HCT116 (cell line): ENCODE data around the gene ECM1. TPM values are rescaled to one million over a fixed set of nuclear protein-coding genes. Genes with fewer than 3 reads are reported as not detected.

ENCODE experiments used
- ATAC-seq: fragments of 200-7000 bp; cut with Tn5 transposase; 2 replicates; pipeline ENCODE4 v1.9.1; 2020; ENCODE audit warnings: mild to moderate bottlenecking, moderate library complexity
- BruUV-seq: library from RNA; stranded (reverse); fragments of 400-500 nt; replicated peaks from 2 replicates; lab custom pipeline; 2021; lab: Mats Ljungman, UMichigan
- CTCF ChIA-PET: fragments of 300-600 bp; sonication (Branson Sonifier 250); formaldehyde crosslinking; loops from one replicate; lab custom pipeline; 2021; ENCODE audit warnings: antibody characterized with exemption; lab: Charles Lee
- POLR2A ChIA-PET: fragments of 300-600, 350-600 bp; sonication (Branson Sonifier 250); formaldehyde crosslinking; loops from one replicate; lab custom pipeline; 2021; ENCODE audit warnings: antibody characterized with exemption; lab: Charles Lee
- RAD21 ChIA-PET, 2 experiments: fragments of 300-600 bp; sonication (Branson Sonifier 250); formaldehyde crosslinking; loops; one replicate each; lab custom pipeline; 2023; ENCODE audit warnings: low total read pairs in 2 of 2; ENCODE audit not compliant: uncharacterized antibody in 2 of 2, unreplicated experiment in 2 of 2, low non-redundant PET in 1 of 2; lab: Charles Lee
- DNase-seq: peaks from one replicate; pipeline ENCODE4 v3.0.0-alpha.2; 2010; ENCODE audit warnings: low read depth, low spot score
- H2AFZ ChIP-seq: fragments of 200-600 bp; shearing (Covaris generic), sonication (generic); 2 replicates; pipeline ENCODE4 v1.6.1; 2017; ENCODE audit warnings: low read depth, mixed run types, mixed read lengths, antibody characterized with exemption, low read length; ENCODE audit not compliant: poor library complexity, severe bottlenecking
- H3K27ac ChIP-seq: 2 replicates; pipeline ENCODE4 v1.5.1; 2012; ENCODE audit warnings: low read depth, low read length
- H3K27me3 ChIP-seq: fragments of 200-600 bp; sonication (generic); 2 replicates; pipeline ENCODE4 v1.6.1; 2016; ENCODE audit warnings: mixed run types, low read length, mixed read lengths; ENCODE audit not compliant: insufficient read depth
- H3K36me3 ChIP-seq, 2 experiments: fragments of 200-500 bp in 1 of 2; fragments of 200-600 bp in 1 of 2; sonication (Bioruptor generic) in 1 of 2; sonication (generic) in 1 of 2; 2 replicates each; pipeline versions ENCODE4 v1.5.1 to v1.6.1; 2014 to 2016; ENCODE audit warnings: low read length in 2 of 2, inconsistent platforms in 1 of 2, mixed read lengths in 1 of 2, mixed run types in 1 of 2; ENCODE audit not compliant: insufficient read depth in 2 of 2, control insufficient read depth in 1 of 2
- H3K4me1 ChIP-seq, 2 experiments: fragments of 200-600 bp in 1 of 2; sonication (generic) in 1 of 2; 2 replicates each; pipeline versions ENCODE4 v1.5.1 to v1.6.1; 2012 to 2017; ENCODE audit warnings: low read length in 2 of 2, inconsistent platforms in 1 of 2, mild to moderate bottlenecking in 1 of 2, mixed read lengths in 1 of 2, mixed run types in 1 of 2, moderate library complexity in 1 of 2; ENCODE audit not compliant: insufficient read depth in 2 of 2, control insufficient read depth in 1 of 2
- H3K4me2 ChIP-seq: fragments of 200-600 bp; sonication (generic); 2 replicates; pipeline ENCODE4 v1.6.1; 2017; ENCODE audit warnings: mixed run types, low read length, mixed read lengths
- H3K4me3 ChIP-seq, 2 experiments: fragments of 200-600 bp in 1 of 2; sonication (generic) in 1 of 2; replicated peaks in 1 of 2; 2 replicates each; pipeline ENCODE4 v1.5.1; 2011 to 2016; ENCODE audit warnings: low read length in 2 of 2, control low read depth in 1 of 2, low read depth in 1 of 2, mild to moderate bottlenecking in 1 of 2, mixed read lengths in 1 of 2, mixed run types in 1 of 2
- H3K79me2 ChIP-seq: fragments of 200-600 bp; sonication (generic); 2 replicates; pipeline ENCODE4 v1.6.1; 2017; ENCODE audit warnings: mild to moderate bottlenecking, mixed run types, low read length, moderate library complexity, mixed read lengths; ENCODE audit not compliant: insufficient read depth
- H3K9ac ChIP-seq: fragments of 200-600 bp; sonication (generic); 2 replicates; pipeline ENCODE4 v1.6.1; 2016; ENCODE audit warnings: low read length, mixed read lengths
- H3K9me2 ChIP-seq: fragments of 200-600 bp; sonication (generic), shearing (Covaris generic); 2 replicates; pipeline ENCODE4 v1.6.1; 2017; ENCODE audit warnings: mixed run types, mild to moderate bottlenecking, moderate library complexity; ENCODE audit not compliant: insufficient read depth
- H3K9me3 ChIP-seq, 2 experiments: fragments of 200-500 bp in 1 of 2; fragments of 200-600 bp in 1 of 2; sonication (Bioruptor generic) in 1 of 2; sonication (generic) in 1 of 2; 2 replicates each; pipeline ENCODE4 v1.6.1; 2014 to 2017; ENCODE audit warnings: low read length in 2 of 2, mixed read lengths in 2 of 2, inconsistent platforms in 1 of 2, low read depth in 1 of 2, mild to moderate bottlenecking in 1 of 2, mixed run types in 1 of 2, moderate library complexity in 1 of 2; ENCODE audit not compliant: control insufficient read depth in 1 of 2, insufficient read depth in 1 of 2
- H4K20me1 ChIP-seq: fragments of 200-600 bp; sonication (generic), shearing (Covaris generic); 2 replicates; pipeline ENCODE4 v1.6.1; 2017; ENCODE audit warnings: mixed run types, mild to moderate bottlenecking, moderate library complexity; ENCODE audit not compliant: insufficient read depth
- CBX3 ChIP-seq: IDR thresholded peaks from 2 replicates; pipeline ENCODE4 v1.6.1; 2012; ENCODE audit warnings: low read depth
- CEBPB ChIP-seq: IDR thresholded peaks from 2 replicates; pipeline ENCODE4 v1.6.1; 2012; ENCODE audit warnings: low read depth
- CTCF ChIP-seq, 3 experiments: fragments of 200-600 bp in 1 of 3; sonication (generic) in 1 of 3; IDR thresholded peaks in 2 of 3; conservative IDR thresholded peaks in 1 of 3; 2 replicates each; pipeline ENCODE4 v1.5.1; 2012 to 2017; ENCODE audit warnings: low read depth in 2 of 3, low read length in 2 of 3, antibody characterized with exemption in 1 of 3, borderline replicate concordance in 1 of 3, control low read depth in 1 of 3, mild to moderate bottlenecking in 1 of 3, mixed read lengths in 1 of 3, mixed run types in 1 of 3, moderate library complexity in 1 of 3; ENCODE audit not compliant: insufficient read depth in 1 of 3
- EGR1 ChIP-seq: IDR thresholded peaks from 2 replicates; pipeline ENCODE4 v1.6.1; 2012; ENCODE audit warnings: low read depth
- ELF1 ChIP-seq: IDR thresholded peaks from 2 replicates; pipeline ENCODE4 v1.6.1; 2012; ENCODE audit warnings: low read depth, borderline replicate concordance
- MAX ChIP-seq: IDR thresholded peaks from 2 replicates; pipeline ENCODE4 v1.6.1; 2012
- REST ChIP-seq: IDR thresholded peaks from 2 replicates; pipeline ENCODE4 v1.6.1; 2012; ENCODE audit warnings: low read depth
- TCF7L2 ChIP-seq: IDR thresholded peaks from 2 replicates; pipeline ENCODE4 v1.7.0; 2011; ENCODE audit warnings: borderline replicate concordance, inconsistent platforms; ENCODE audit not compliant: insufficient read depth, insufficient read length; ENCODE audit errors: extremely low read depth
- ZBTB33 ChIP-seq: IDR thresholded peaks from 2 replicates; pipeline ENCODE4 v1.6.1; 2011; ENCODE audit warnings: mild to moderate bottlenecking, low read length, moderate library complexity; ENCODE audit not compliant: insufficient replicate concordance; ENCODE audit errors: extremely low read depth
- ZFX ChIP-seq: fragments of 450-650 bp; IDR thresholded peaks from 2 replicates; pipeline ENCODE4 v1.6.1; 2017
- intact Hi-C: fragments of 100-400 bp; cut with micrococcal nuclease; formaldehyde crosslinking; loops from 2 replicates; pipeline ENCODE4 v1.10.0; 2022
- total RNA-seq: library from RNA; stranded (reverse); gene quantifications from one replicate; pipeline ENCODE4 v1.2.1, GENCODE V29; 2021; ENCODE audit not compliant: unreplicated experiment

ECM1 gene
- total RNA-seq, 1 experiment from 2014 or later = 2.0 TPM

GRCh38 chr1:150558303-150558704 lies 50.4 kb downstream of the ECM1 start (continued):
- no peak for TF ChIP-seq REST
- TF ChIP-seq, all 23 proteins: peak for 0

GRCh38 chr1:150558761-150559655 lies 51.1 kb downstream of the ECM1 start:
- ATAC-seq = no peak
- POLR2A ChIA-PET = interaction anchor here (1.1 to 6.6 kb wide), 3 partner anchors 12 to 62 kb away, joined by 3 to 39 read pairs (median 7); partner anchors contain the start of gene MCL1
- no peak for TF ChIP-seq EGR1
- TF ChIP-seq ZBTB33 = no peak
- TF ChIP-seq TCF7L2 = no peak
- no peak for TF ChIP-seq CEBPB
- no peak for TF ChIP-seq CBX3
- TF ChIP-seq MAX = no peak
- TF ChIP-seq ELF1 = no peak
- TF ChIP-seq ZFX = no peak
- no peak for TF ChIP-seq CTCF (IDR thresholded peaks at IDR 0.05 in 2 of 3, conservative IDR thresholded peaks at IDR 0.05 in 1 of 3; ENCODE audit: borderline replicate concordance in 1 of 3, insufficient read depth in 1 of 3, low read depth in 2 of 3, low read length in 2 of 3)

More at GRCh38 chr1:150558761-150559655, 51.1 kb downstream of the ECM1 start:
- Histone ChIP-seq H4K20me1 (no peaks in the 10 kb centered on the region), H3K27ac (no peak overlapping the region; the same call in 1 of the 2 replicates), H3K4me2 (no peak overlapping the region), H3K79me2 (peaks cover 4% of the 10 kb centered on the region; the same call in 1 of the 2 replicates), H3K36me3 (no peaks in the 10 kb centered on the region), H3K9ac (no peak overlapping the region), H2AFZ (no peak overlapping the region), H3K4me3 (no peak overlapping the region), H3K27me3 (no peaks in the 10 kb centered on the region), H3K9me2 (no peaks in the 10 kb centered on the region), H3K9me3 (no peaks in the 10 kb centered on the region), H3K4me1 (peaks cover 29 to 42% of the 10 kb centered on the region in 2 experiments)
- no TSS peak for BruUV-seq
- intact Hi-C loops = no loop called here
- RAD21 ChIA-PET = no interaction called here
- DNase-seq = no peak
- CTCF ChIA-PET = interaction anchor here (0.6 to 4.8 kb wide), 12 partner anchors 7 to 437 kb away, joined by 3 to 35 read pairs (median 8); partner anchors contain the start of genes ADAMTSL4, ENSA and FALEC
